HG02852 (cell line): ENCODE measurements around the gene TPM2.

Experiments
- ATAC-seq: cut with Tn5 transposase; IDR thresholded peaks from one replicate; pipeline ENCODE4 v1.9.1; 2021; ENCODE audit warnings: mild to moderate bottlenecking, moderate library complexity; ENCODE audit not compliant: unreplicated experiment

Gene TPM2

DNA sequence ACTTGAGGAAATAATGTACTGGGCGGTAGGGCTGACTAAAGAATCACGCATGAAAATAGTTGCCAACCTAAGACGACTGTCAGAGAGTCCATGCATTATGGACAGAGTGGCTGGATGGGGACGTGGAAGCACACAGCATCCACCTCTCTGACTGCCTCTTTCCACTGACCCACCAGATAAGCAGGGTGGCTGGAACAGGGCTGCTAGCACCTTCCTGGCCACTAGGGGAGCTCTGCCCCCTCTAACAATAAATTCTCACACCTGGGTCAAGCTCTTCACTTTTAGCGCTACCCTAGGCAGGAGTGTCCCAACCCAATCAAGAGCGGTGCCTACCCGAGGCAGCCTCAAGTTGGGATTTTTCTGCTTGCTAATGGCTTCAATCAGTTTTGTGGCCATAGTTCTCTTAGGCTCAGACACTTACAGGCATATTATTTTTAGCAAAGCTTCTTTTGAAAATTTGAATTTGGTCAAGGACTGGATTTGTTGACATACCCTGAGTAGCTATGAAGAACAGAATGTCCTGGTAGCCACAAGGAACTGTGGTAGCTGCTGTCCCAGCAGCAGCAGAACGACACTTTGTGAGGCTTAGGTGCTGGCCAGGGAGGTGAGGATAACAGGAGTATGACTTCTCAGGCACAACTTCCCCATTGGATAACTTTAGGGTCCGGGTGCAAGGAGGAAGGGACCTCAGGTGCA is 6.9 kb upstream of the TPM2 start:
- ATAC-seq: peak; percentile 67

DNA sequence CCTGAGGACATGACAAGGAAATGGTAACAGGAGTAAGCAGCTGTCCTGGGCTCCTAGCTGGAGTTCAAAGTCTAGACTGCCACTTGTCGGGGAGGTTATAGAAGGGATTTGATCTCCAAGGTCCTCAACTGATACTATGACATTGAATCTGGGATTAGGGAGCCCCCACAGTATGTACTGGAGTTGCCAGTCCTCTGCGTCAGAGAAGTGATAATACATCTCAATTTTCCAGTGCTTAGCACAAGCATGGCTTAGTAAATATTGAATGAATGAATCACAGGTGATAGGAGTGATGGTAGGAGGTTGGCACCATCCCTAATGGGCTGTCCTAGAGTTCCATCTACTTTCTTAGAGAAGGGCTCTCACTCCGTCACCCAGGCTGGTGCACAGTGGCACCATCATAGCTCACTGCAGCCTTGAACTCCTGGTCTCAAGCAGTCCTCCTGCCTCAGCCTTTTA is 6.2 kb upstream of the TPM2 start:
- no peak for ATAC-seq

DNA sequence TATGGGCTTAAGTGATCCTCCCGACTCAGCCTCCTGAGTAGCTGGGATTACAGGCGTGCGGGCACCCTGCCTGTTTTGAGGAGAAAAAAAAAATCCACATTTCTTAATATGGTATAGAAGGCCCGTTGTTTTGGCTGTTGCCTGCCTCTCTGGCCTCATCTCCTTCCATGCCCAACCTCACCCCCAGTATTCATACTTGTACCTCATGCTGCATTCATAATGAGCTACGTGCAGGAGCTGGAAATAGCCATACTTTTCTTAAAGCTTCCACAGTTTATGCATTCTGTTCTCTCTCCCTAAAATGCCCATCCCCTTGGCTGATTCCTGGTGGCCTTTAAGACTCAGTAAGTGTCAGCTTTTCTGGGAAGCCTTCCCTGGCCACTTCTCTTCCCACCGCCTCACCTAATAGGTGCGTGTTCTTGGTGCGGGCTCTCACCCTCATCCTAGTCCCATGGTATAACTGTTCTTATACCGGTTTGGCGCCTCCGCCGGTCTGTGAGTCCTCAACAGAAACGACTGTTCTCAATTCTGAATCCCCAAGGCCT is 2.1 kb upstream of the TPM2 start:
- ATAC-seq: no peak

DNA sequence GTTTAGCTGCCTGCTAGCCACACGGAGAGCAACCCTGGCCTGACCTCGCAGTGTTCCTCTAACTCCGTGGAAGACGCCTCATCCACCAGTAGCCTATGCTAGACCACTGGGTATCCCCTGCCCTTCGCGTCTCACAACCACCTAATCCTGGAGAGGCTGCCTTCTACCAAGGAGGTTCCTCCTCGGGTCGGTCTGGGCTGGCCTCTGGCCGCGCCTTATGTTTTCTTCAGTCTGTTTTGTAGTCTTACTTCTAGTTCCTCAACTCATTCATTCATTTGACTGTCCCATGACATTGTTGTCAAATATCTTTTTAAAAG is 1.6 kb upstream of the TPM2 start:
- no peak for ATAC-seq

DNA sequence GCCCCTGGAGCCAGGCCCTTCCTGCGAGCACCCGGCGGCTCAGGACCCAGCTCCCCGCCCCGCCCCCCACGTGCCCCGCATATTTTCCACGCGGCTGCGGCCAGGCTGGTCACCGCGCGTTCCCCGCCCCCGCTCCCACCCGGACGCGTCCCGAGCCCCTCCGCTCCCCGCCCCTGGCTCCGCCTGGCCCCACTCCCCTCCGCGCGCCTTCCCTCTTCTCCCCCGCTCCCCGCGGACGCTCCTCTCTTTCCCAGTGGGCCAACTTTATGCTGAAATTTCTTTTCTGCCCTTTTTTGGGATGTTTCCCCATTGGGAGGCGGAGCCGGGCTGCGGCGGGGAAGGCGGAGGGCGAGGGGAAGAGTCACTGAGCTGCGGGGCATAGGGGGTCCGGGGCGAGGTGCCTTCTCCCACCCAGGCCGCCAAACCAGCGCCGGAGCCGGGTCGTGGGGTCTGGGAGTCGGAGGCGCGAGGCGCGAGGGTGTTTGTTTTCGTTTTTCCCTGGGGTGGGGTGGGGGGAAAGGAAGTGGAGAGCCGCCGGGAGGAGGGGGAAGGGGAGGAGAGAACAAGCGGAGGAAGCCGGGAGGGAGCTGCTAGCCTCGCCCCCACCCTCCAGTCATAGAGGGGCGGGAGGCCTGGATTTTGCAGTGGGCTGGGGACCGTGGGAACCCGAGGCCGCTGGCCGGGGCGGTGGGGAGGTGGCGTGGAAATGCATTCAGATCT is 1.0 kb upstream of the TPM2 start:
- ATAC-seq: no peak

DNA sequence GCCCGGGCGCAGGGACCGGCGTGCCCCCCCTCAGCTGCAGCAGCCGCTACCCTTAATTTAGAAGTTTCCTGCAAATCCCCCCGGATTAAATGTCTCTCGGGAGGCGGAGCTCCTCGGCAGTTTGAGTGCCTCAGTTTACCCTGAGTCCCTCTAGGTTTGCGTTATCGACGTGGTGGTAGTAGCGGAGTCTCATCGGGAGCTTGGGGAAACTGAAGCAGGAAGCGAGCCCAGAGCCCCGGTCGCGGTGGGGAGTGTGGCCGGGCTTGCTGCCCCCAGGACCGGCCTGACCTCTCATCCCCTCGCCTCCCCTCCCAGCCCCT is 529 bp upstream of the TPM2 start:
- no peak for ATAC-seq

DNA sequence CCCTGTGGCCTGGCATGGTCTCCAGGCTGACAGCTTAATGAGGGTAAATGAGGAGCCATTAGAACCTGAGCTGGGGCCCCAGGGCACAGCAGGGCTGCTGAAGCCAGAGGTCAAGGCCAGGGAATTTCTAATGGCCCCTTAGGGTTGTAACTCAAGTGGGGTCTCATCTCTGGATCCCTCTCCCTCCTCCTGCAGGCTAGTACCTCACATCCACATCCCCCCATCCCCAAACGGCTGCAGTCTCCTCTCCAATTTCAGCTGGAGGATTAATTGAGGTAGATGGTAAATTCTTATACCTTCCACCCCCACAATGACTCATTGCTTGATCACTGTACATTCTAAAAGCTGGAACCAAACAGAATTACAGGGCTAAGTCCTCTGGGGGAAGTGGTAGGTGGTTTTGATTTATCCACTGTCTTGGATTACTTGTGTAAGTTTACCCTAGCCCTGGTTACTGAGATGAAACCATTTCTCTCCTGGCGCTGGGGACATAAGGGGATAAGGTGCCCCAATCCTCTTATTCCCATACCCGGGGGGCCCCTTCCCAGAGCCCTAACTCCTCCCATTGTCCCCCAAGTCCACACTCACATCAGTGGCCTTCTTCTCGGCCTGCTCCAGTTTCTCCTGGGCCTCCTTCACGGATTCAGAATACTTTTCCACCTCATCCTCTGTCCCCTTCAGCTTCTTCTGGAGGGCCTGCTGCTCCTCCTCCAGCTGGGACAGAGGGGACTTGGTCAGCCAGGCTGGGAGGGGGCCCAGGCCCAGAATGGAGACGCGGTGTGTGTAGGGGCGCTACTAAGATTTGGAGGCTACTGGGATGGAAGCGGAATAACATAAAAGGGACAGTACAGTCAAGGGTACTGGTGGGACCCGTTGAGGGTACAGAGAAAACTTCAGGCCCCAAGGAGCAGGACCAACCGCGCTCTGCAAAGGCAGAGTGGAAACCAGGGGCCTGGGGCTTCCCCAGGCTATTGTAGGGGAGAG is 875 bp downstream of the TPM2 start:
- no peak for ATAC-seq

DNA sequence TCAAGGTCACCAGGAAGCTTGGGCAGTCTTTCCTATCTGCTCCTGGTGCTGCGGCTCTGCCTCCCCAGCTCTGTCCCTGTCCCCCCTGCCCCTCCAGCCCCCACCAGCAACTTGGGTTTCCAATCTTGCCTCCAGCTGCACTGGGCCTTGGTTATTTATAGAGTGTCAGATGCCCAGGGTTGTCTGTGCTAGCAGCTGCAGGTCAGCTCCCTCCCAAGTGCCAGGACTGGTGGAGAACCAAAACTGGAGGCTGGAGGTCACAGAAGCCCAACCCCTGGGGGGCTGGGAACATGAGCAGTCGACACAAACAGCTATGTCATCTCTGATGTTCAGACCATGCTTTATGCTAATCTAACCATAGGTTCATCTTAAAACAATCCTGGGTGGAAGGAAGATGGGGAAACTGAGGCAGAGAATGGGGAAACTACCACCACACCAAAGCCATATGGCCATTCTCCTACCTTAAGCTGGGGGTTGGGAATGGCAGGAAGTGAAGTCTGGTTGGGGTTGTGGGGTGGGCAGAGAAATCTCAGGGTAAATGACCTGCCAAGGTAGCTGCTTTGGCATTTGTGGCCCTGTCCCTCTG is 1.7 kb downstream of the TPM2 start:
- no peak for ATAC-seq

DNA sequence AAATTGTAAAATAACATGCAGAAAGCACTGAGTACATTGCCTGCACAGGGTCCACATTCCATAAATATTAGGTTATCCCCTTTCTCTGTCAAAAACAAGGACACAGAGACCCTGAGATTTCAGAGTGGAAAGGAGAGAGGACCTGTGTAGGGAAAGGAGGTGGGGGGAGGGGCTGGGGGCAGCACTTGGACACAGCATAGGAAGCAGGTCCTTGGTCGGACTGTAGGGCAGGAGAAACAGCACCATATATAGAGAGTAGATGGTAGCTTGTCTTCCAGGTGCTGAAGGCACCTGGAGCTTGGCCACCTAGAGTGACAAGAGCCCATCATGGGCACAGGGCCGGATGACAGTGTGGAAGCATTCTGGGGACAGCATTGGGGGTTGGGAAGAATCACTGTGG is 2.4 kb downstream of the TPM2 start:
- no peak for ATAC-seq

DNA sequence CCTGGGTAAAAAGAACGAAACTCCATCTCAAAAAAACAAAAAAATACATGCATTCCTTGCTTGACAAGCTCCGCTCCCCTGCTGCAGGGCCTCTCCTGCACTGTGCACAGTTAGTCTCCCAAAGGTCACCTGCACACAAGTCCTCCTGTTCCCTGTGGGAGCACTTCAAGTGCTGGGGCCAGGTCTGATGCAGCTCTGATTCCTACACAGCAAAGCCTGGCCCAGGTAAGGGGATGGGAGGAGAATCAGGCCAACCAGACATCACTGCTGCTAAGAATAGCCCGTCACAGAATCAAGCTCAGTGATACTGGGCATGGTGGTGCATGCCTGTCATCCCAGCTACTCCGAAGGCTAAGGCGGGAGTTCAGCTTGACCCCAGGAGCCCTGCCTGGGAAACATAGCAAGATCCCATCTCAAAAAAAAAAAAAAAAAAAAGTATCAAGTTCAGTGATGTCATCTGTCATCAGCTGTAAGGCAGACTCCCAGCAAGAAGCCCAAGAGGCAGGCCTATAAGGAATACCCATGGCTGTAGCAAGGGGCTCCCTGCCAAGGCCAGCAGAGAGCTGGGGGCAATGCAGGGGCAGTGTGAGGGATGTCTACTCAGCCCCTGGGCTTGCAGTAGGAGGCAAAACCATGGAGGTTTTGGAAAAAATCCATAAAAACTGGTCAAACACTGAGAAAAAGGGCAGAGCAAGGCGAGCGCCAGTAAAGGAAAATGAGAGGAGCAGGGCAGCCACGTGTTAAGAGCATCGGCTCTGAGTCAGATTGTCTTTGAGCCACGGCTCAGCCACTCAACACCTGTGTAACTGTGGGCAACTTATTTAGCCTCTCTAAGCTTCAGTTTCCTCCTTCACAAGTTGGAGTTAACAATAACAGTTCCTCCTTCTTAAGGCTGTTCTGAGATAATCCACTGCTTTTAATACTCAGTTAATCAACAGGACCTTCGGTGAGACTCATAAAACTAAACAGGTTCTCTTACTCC is 3.2 kb downstream of the TPM2 start:
- ATAC-seq: no peak

DNA sequence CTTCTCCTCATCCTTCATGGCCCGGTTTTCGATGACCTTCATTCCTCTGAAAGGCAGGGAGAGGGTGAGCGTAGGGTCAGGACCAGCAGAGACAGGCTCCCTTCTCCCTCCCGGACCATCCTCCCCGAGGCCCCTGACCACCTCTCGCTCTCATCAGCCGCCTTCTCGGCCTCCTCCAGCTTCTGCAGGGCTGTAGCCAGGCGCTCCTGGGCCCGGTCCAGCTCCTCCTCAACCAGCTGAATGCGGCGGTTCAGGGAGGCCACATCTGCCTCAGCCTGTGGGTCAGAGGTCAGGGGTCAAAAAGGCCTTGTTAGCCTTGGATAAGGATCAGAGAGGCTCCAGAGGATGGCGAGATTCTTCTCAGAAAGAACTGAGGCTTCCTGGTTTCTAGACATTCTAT is 4.2 kb downstream of the TPM2 start:
- no peak for ATAC-seq

DNA sequence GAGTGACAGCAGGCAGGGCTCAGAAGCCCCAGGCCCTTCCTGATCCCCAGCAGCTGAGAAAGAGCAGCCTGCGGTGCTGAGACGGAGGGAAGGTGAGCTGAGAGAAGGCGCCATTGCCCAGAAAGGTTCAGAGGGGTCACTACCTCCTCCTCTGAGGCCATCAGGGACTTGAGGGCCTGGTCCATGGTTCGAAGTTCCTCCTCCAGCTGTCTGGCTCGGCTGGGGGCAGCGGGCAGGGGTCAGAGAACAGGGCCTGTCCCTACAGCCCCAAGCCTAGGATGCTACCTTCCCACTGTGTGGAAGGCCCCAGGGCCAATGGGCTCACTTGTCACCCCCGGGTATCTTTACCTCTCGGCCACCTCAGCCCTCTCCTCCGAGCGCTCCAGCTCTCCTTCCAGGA is 4.8 kb downstream of the TPM2 start:
- ATAC-seq: no peak

DNA sequence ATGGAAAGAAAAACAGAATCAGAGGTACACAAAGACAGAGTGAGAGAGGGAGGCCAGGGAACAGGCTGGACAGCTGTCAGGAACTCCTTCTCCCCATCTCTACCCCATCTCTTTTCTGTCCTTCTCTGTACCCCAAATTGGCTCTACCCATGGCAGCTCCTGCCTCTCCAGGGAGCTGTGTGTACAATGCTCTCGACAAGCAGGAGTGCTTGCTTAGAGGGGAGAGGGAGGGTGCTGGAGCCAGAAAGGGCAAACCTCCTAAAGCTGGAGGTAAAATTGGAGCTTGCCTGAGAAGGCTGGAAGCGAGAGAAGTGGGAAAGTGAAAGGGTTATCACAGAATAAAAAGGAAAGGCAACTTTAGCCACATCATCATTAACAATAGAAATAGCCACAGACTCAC is 6.4 kb downstream of the TPM2 start:
- no peak for ATAC-seq

DNA sequence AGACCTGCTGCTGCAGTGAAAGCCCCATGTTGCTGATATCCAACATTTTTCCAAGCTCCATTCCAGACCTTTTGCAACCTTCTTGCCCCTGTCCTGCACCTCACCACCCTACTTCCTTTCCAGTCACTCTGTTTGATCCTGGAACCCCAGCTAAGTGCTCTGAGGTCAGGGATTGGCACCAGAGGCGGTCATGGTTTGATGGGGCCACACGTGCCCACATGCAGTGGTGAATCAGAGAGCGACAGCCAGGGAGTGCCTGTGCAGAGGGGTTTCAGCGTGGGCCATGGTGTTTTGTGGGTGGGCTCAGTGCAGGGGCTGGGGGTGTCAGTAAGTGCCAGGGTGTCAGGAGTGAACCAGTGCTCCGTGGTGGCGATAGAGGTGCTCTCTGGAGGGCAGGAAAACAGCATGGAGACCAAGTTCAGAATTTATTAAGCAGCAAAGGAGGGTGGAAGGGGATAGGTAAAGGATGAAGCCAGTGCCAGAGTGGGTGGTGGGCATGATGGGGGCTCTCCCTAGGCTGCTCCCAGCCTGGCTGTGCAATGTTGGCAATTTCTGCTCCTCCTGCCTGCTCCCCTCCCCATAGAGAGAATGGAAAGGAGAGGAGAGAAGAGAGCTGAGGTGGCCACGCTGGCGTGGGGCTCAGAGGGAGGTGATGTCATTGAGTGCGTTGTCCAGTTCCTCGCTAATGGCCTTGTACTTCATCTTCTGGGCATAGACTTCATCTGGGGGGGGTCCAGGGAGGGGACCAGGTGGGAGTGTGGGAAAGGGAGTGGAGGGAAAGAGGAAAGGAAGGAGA is 7.0 kb downstream of the TPM2 start:
- ATAC-seq: no peak

DNA sequence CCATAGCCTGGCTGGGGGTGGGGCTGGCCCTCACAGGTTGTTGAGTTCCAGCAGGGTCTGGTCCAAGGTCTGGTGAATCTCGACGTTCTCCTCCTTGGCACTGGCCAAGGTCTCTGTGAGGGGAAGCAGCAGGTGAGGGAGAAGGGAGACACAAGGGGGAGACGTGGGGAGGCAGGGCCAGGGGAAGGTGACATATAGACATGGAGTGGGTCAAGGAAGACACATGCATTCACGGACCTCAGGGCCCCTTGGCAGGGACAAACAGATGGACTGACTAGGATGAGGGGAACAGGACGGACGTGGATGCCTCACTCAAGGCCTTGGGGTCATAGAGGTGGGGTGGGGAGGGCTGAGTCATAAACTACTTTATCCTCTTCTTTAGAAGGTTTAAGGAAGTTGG is 7.7 kb downstream of the TPM2 start:
- ATAC-seq: no peak

DNA sequence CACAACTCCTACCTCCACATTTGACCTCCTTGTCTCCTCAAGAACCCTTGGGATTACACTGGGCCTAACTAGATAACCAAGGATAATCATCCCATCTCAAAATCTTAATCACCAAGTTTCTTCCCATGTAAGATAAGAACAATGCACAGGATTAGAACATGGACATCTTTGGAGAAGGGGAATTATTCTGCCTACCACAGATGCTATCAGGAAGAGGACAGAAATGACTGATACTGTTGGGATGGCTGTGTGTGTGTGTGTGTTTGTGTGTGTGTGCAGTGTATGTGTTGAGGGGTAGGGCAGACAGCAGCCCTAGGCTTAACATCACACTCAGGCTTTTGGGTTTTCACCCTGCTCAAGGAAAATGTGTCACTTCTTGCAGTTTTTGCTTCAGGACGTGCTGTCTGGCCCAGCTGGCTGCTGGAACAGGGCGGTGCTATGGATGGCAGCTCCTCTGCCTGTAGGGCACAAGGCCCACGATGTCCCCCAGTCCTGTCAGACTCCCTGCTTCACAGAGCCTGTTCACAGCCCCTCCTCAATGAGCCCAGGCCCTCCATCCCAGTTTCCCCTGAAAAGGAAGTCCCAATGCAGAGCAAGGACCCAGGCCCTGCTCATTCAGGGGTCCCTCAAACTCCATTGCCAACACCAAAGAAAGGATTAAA is 8.3 kb downstream of the TPM2 start:
- ATAC-seq: no peak

DNA sequence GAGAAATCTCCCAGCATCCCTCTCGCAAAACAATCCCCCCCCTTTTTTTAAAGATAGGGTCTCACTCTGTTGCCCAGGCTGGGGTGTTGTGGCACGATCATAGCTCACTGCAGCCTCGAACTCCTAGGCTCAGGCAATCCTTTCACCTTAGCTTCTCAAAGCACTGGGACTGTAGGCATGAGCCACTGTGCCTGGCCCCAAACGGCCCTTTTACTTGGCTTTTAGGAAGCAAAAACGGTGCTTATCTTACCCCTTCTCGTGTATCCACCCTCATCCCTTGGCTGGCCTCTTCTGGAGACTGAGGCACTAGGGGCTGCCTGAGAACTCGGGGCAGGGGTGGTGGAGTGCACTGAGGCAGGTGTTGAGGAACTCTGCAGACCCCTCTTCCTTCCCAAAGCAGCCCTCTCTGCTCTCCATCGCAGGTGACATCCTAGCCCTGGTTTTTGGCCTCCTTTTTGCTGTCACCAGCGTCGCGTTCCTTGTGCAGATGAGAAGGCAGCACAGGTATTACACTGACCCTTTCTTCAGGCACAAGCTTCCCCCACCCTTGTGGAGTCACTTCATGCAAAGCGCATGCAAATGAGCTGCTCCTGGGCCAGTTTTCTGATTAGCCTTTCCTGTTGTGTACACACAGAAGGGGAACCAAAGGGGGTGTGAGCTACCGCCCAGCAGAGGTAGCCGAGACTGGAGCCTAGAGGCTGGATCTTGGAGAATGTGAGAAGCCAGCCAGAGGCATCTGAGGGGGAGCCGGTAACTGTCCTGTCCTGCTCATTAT is 9.2 kb downstream of the TPM2 start:
- peak; percentile 73 for ATAC-seq

DNA sequence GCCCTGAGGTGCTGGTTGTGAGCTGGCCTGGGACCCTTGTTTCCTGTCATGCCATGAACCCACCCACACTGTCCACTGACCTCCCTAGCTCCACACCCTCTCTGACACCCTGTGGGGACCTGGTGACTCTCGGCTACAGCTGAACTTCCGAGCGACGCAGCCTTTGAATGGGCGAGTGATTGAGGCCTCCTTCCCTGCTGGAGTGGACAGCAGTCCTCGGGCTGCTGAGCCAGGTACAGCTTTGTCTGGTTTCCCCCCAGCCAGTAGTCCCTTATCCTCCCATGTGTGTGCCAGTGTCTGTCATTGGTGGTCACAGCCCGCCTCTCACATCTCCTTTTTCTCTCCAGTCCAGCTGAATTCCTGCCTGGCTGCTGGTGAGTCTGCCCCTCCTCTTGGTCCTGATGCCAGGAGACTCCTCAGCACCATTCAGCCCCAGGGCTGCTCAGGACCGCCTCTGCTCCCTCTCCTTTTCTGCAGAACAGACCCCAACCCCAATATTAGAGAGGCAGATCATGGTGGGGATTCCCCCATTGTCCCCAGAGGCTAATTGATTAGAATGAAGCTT is 9.9 kb downstream of the TPM2 start:
- no peak for ATAC-seq
